Heart left ventricle (tissue), 13 donors: ENCODE measurements around the gene CLMN.

ENCODE experiments used
- POLR2A ChIP-seq, 2 donors: fragments of 450-650 bp; IDR thresholded peaks; one replicate each; pipeline ENCODE4 v1.6.1; 2017; ENCODE audit warnings: antibody characterized with exemption in 2 of 2, mild to moderate bottlenecking in 2 of 2, moderate library complexity in 2 of 2
- TF ChIP-seq, protein P1 (sequence below), 12 donors: fragments of 200-600 bp; sonication (generic) in 4 of 12; IDR thresholded peaks; one replicate each; pipeline versions ENCODE4 v1.5.0 to v1.8.0; 2018 to 2022; ENCODE audit warnings: antibody characterized with exemption in 12 of 12, mild to moderate bottlenecking in 5 of 12
- donor health status: ischemic (EF 13 %, LVEDD 7.1; RV severe dilation, severe dysfunction).
- donor health status: DM: no; HTN: yes; CAD: no.
- donor health status: DM: no; HTN: no; CAD: no.
- donor health status: ischemic (EF 25% LVEDD 6.9; RV normal size, moderate dysfunction).
- donor health status: ischemic (EF 25% LVEDD 5.7; RV mildly dilated, moderate dysfunction).
- donor health status: ischemic (EF 35%, LVEDD 5.7; RV mildly dilated, moderate dysfunction).
- donor health status: nonischemic (EF 11% LVEDD 7.7; RV severe dilation, severe dysfunction).
- donor health status: DM: yes; HTN: yes; CAD: no.
- donor health status: PGD.
- donor health status: ischemic (EF 29% LVEDD 5.4; RV normal size, mild dysfunction).
- donor health status: nonischemic (EF 23%, LVEDD 6.1; RV moderate dilation, normal function).

DNA sequence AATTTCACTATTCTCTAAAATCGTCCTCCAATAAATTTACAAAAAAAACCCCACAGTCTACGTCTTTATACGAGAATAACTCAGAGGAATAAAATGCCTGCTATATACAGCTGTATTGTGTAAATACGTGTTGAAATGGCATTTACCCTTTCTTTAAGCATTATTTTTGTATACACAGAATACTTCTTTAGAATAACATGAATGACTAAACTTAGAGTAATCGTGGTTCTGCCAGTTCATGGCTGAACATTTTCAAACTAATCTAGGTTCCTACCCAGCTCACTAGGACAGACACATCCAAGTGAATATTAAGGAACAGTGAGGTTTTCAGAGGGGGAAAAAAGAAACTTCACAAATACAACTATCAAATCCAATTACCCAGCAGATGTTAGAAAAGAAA, 186.9 kb downstream of the CLMN start:
- TF ChIP-seq, protein P1, sequence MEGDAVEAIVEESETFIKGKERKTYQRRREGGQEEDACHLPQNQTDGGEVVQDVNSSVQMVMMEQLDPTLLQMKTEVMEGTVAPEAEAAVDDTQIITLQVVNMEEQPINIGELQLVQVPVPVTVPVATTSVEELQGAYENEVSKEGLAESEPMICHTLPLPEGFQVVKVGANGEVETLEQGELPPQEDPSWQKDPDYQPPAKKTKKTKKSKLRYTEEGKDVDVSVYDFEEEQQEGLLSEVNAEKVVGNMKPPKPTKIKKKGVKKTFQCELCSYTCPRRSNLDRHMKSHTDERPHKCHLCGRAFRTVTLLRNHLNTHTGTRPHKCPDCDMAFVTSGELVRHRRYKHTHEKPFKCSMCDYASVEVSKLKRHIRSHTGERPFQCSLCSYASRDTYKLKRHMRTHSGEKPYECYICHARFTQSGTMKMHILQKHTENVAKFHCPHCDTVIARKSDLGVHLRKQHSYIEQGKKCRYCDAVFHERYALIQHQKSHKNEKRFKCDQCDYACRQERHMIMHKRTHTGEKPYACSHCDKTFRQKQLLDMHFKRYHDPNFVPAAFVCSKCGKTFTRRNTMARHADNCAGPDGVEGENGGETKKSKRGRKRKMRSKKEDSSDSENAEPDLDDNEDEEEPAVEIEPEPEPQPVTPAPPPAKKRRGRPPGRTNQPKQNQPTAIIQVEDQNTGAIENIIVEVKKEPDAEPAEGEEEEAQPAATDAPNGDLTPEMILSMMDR (IDR thresholded peaks at IDR 0.05) = no peak
- no peak for TF ChIP-seq POLR2A (IDR thresholded peaks at IDR 0.05)
